Uterus (tissue), 2 donors: ENCODE data around the gene SBNO2.
"Not testable (repeated sequence)": the region's sequence is repeated elsewhere in the genome, so short reads cannot be mapped to it uniquely, and the experiment has no call there.

Source experiments
- POLR2A ChIP-seq, 2 donors: fragments of 450-650 bp; IDR thresholded peaks; one replicate each; pipeline ENCODE4 v1.6.1; 2016; ENCODE audit warnings: antibody characterized with exemption in 2 of 2, mild to moderate bottlenecking in 1 of 2, moderate library complexity in 1 of 2
- TF ChIP-seq, protein P1 (sequence below), 4 experiments: fragments of 200-600 bp in 2 of 4; fragments of 450-650 bp in 2 of 4; sonication (generic) in 2 of 4; IDR thresholded peaks; one replicate each; pipeline ENCODE4 v1.5.1; 2016 to 2019; ENCODE audit warnings: antibody characterized with exemption in 4 of 4, mild to moderate bottlenecking in 2 of 4, moderate library complexity in 1 of 4

DNA sequence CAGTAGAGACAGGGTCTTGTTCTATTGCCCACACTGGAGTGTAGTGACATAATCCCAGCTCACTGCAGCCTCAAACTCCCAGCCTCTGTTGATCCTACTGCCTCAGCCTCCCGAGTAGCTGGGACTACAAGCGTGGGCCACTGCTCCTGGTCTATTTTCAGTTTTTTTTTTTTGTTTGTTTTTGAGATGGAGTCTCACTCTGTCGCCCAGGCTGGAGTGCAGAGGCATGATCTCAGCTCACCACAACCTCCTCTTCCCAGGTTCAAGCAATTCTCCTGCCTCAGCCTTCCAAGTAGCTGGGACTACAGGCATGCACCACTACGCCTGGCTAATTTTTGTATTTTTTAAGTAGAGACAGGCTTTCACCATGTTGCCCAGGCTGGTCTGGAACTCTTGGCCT, 26.5 kb upstream of the SBNO2 start:
- TF ChIP-seq, protein P1, sequence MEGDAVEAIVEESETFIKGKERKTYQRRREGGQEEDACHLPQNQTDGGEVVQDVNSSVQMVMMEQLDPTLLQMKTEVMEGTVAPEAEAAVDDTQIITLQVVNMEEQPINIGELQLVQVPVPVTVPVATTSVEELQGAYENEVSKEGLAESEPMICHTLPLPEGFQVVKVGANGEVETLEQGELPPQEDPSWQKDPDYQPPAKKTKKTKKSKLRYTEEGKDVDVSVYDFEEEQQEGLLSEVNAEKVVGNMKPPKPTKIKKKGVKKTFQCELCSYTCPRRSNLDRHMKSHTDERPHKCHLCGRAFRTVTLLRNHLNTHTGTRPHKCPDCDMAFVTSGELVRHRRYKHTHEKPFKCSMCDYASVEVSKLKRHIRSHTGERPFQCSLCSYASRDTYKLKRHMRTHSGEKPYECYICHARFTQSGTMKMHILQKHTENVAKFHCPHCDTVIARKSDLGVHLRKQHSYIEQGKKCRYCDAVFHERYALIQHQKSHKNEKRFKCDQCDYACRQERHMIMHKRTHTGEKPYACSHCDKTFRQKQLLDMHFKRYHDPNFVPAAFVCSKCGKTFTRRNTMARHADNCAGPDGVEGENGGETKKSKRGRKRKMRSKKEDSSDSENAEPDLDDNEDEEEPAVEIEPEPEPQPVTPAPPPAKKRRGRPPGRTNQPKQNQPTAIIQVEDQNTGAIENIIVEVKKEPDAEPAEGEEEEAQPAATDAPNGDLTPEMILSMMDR (IDR thresholded peaks at IDR 0.05): not testable (repeated sequence)
- TF ChIP-seq POLR2A (IDR thresholded peaks at IDR 0.05): not testable (repeated sequence)
